Muscle of leg (tissue), 11 donors: ENCODE measurements around the gene JPH3. TPM values are rescaled to one million over a fixed set of nuclear protein-coding genes. Genes with fewer than 3 reads are reported as not detected.

Experiments used
- DNase-seq: peaks from one replicate; pipeline ENCODE4 v3.0.0; 2013
- H3K27ac ChIP-seq: one replicate; pipeline ENCODE4 v1.5.1; 2013; ENCODE audit warnings: mild to moderate bottlenecking, low read length, control low read depth
- H3K27me3 ChIP-seq: one replicate; pipeline ENCODE4 v1.6.1; 2013; ENCODE audit warnings: low read length; ENCODE audit not compliant: control insufficient read depth, insufficient read depth
- H3K36me3 ChIP-seq: one replicate; pipeline ENCODE4 v1.6.1; 2013; ENCODE audit warnings: low read length; ENCODE audit not compliant: control insufficient read depth, insufficient read depth
- H3K4me1 ChIP-seq: one replicate; pipeline ENCODE4 v1.6.1; 2013; ENCODE audit warnings: low read length; ENCODE audit not compliant: control insufficient read depth, insufficient read depth
- H3K4me3 ChIP-seq: one replicate; pipeline ENCODE4 v1.5.1; 2013; ENCODE audit warnings: low read length, control low read depth
- H3K9me3 ChIP-seq: replicated peaks from 2 replicates; pipeline ENCODE4 v1.6.1; 2013; ENCODE audit warnings: low read depth, low read length; ENCODE audit not compliant: control insufficient read depth
- WGBS: methylation state at CpG from one replicate; pipeline ENCODE4 v1.1.5; 2013; ENCODE audit warnings: missing lambda C conversion rate; ENCODE audit not compliant: insufficient coverage; 5-methylcytosine and 5-hydroxymethylcytosine counted together
- polyA plus RNA-seq, 8 donors: library from polyadenylated mRNA; unstranded; fragments of 120-200 nt; gene quantifications; one replicate each; pipeline versions ENCODE4 v1.2.1 to v1.2.3, GENCODE V29; 2013; ENCODE audit warnings: inconsistent platforms in 1 of 8, low replicate concordance in 1 of 8; ENCODE audit not compliant: insufficient read length in 8 of 8, insufficient read depth in 1 of 8
- total RNA-seq: library from RNA; stranded (reverse); fragments of 120-200 nt; gene quantifications from one replicate; pipeline ENCODE4 v1.2.4, GENCODE V29; 2013

Gene JPH3
- total and polyA plus RNA-seq, 9 donors: 0.15 to 1.4 (median 0.33) TPM

DNA sequence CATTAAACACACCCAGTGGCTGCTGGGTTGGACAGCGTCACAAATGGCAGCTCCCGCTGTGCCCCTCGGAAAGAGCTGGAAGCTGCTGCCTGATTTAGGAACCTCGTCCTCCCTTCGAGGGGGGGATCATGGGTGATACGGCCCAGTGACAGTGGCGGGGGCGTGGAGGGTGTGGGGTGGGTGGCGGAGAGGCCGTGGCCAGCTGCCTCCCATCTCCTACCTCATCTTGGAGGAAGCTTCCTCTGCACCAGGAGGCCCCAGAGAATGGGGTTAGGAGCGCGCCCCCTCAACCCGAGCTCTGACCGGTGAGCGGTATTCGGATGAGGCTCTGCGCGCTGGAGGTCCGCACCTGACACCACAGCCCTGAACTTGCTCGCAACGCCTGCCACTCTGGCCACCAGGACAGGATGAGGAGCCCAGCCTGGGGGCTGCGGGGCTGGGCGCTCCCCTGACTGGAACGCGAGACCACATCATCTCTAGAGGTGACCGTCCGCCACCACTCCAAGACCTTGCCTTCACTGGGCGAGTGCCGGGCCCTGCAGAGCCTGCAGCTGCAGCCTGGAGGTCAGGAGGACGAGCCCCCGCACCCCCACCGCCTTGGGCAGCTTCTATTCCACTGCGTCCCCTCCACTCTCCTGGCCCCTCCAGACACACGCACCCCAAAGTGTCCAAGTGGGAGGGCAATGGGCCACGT, 82.5 kb downstream of the JPH3 start:
- no peak overlapping the region for H3K4me3 ChIP-seq
- H3K36me3 ChIP-seq: no peaks in the 10 kb centered on the region
- H3K27ac ChIP-seq: no peak overlapping the region
- no peaks in the 10 kb centered on the region for H3K9me3 ChIP-seq
- WGBS: 93% methylated on average over 27 of the region's 35 CpGs
- H3K27me3 ChIP-seq: peaks cover 39% of the 10 kb centered on the region
- H3K4me1 ChIP-seq: peaks cover 29% of the 10 kb centered on the region
- DNase-seq: no peak

- DNase-seq: no peak
- no peak overlapping the region for H3K27ac ChIP-seq
- WGBS: 71% methylated on average over 15 of the region's 19 CpGs
- peaks cover 29% of the 10 kb centered on the region for H3K4me1 ChIP-seq
- no peaks in the 10 kb centered on the region for H3K9me3 ChIP-seq
- H3K36me3 ChIP-seq: no peaks in the 10 kb centered on the region
- no peak overlapping the region for H3K4me3 ChIP-seq
- peaks cover 40% of the 10 kb centered on the region for H3K27me3 ChIP-seq
These were observed 83.1 kb downstream of the JPH3 start for GRCh38 chr16:87685405-87685755.

DNA sequence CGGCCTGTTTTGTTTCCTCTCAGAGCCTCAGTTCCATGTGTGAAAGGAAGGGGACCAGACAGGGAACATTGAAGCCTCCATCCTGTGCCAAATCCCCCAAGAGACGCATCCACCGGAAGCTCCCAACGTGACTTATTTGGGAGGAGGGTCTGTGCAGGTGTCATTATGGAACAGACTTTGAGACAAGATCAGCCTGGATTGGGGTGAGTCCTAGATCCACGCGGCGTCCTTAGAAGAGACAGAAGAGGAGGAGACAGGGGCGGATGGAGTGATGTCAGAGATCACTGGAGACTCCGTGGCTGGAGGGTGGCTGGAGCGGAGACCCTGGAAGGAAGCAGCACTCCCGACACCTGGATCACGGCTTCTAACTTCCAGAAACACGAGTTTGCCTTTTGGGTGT, 83.5 kb downstream of the JPH3 start:
- no peak for DNase-seq
- H3K4me1 ChIP-seq: peaks cover 29% of the 10 kb centered on the region
- WGBS: 55% methylated on average over 11 of the region's 13 CpGs
- no peaks in the 10 kb centered on the region for H3K36me3 ChIP-seq
- H3K9me3 ChIP-seq: no peaks in the 10 kb centered on the region
- H3K27ac ChIP-seq: no peak overlapping the region
- H3K27me3 ChIP-seq: peaks cover 44% of the 10 kb centered on the region
- no peak overlapping the region for H3K4me3 ChIP-seq

DNA sequence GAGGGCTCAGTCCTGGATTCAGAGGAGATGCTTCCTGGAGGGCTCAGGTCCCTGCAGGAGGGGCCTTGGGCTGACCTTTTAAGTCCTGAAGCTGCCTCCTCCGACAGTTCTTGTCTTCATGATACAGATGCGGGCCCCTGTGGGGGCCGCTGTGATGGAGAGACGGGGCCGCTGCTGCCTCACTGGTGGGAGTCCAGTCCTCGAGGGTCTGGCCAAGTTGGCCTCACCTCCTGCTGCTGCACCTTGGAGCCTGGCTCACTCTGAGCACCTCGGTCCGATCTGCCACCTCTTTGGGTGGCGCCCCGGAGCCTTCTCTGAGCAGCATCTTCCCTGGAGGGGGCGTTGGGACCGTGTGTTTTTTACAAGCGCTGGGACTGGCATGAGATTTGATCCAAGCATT, 84.4 kb downstream of the JPH3 start:
- Histone ChIP-seq H3K4me3 (no peak overlapping the region), H3K27me3 (peaks cover 48% of the 10 kb centered on the region), H3K27ac (no peak overlapping the region), H3K4me1 (peaks cover 30% of the 10 kb centered on the region), H3K36me3 (no peaks in the 10 kb centered on the region), H3K9me3 (no peaks in the 10 kb centered on the region)
- no peak for DNase-seq
- WGBS: 50% methylated on average over 12 of the region's 13 CpGs

DNA sequence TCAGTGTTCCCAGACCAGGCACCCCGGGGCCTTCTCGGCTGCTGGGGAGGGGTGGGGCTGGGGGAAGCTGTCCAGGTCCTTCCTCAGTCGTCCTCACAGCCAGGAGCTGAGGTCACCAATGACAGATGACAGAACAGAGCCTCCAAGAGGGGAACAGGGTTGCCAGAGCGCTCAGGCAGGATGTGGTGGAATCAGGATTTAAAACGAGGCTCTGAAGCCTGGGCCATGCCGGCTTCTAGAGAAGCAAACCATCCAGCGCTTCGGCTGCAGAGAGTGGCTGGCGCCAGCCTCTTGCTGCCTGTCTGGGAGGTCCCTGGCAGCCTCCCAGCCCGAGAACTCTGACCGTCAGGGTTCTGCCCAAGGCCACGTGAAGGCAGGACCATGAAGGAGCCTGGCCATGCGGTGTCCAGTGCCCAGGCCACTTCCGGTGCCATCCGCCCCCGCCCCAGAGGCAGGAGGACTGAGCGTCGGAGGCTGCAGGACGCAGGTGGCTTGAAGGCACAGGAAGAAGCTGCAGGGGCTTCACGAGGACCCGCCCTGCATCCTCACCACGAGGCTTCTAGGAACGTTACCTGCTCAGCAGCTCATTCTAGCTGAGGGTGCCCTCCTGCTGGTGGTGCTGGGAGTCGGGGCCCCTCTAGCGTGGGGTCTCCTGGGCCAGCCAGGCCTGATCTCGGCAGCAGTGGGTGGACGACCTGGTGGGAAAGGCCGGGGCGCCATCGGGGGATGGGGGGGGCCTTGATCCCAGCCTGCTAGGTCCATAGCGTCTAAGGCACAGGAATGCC, 85.0 kb downstream of the JPH3 start:
- Histone ChIP-seq H3K4me3 (no peak overlapping the region), H3K27ac (no peak overlapping the region), H3K9me3 (no peaks in the 10 kb centered on the region), H3K36me3 (no peaks in the 10 kb centered on the region), H3K27me3 (peaks cover 48% of the 10 kb centered on the region), H3K4me1 (peaks cover 27% of the 10 kb centered on the region)
- 64% methylated on average over 27 of the region's 31 CpGs for WGBS
- peak; percentile 80 for DNase-seq

GRCh38 chr16:87687998-87688529, 85.8 kb downstream of the JPH3 start:
- Histone ChIP-seq H3K9me3 (no peaks in the 10 kb centered on the region), H3K4me1 (peaks cover 23% of the 10 kb centered on the region), H3K36me3 (no peaks in the 10 kb centered on the region), H3K4me3 (no peak overlapping the region), H3K27me3 (peaks cover 41% of the 10 kb centered on the region), H3K27ac (no peak overlapping the region)
- no peak for DNase-seq
- WGBS: 89% methylated on average over 12 of the region's 14 CpGs

DNA sequence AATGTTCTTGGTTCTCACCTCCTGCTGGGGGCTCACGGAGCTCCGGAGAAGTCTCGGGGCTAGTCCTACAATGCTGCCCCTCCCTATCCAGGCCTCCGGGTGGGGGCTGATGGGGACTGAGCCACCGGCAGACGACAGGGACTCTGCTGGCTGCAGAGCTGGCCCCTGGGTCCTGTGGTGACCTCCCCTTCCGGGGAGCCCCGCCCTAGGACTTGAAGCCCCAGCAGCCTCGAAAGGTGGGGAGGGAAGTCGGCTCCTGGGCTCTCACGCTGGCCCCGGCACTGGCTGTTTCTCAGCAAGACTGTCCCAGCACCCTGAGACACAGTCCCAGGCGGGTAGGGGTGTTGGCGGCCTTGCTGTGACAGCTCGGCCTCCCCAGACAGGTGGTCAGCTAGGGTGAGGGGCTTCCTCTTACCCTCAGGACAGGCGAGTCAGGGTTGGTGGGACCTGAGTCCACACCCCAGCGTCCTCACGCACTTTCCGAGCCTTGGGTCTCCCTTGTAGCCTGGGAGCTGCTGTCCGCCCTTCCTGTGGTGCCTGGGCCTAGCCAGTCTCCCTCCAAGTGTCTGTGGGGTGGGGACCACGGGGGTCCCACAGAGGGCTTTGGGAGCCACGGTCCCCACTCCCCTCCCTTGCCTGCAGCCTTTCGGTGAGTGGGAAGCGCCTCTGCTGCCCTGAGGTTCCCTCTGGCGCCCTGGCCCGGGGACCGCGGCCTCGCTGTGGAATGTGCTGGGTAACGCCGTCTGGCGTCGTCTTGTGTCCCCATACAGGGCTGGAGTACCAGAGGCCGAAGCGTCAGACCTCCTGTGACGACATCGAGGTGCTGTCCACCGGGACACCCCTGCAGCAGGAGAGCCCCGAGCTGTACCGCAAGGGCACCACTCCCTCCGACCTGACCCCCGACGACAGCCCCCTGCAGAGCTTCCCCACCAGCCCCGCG, 86.8 kb downstream of the JPH3 start:
- 83% methylated on average over 32 of the region's 45 CpGs for WGBS
- Histone ChIP-seq H3K27ac (no peak overlapping the region), H3K36me3 (no peaks in the 10 kb centered on the region), H3K27me3 (peaks cover 39% of the 10 kb centered on the region), H3K4me3 (no peak overlapping the region), H3K4me1 (peaks cover 23% of the 10 kb centered on the region), H3K9me3 (no peaks in the 10 kb centered on the region)
- no peak for DNase-seq

- Histone ChIP-seq H3K27me3 (peaks cover 37% of the 10 kb centered on the region), H3K4me1 (peaks cover 29% of the 10 kb centered on the region), H3K4me3 (no peak overlapping the region), H3K27ac (no peak overlapping the region), H3K9me3 (no peaks in the 10 kb centered on the region), H3K36me3 (peaks cover 3% of the 10 kb centered on the region)
- 90% methylated on average over 45 of the region's 46 CpGs for WGBS
- no peak for DNase-seq
These were observed 87.7 kb downstream of the JPH3 start for GRCh38 chr16:87689956-87690465.

DNA sequence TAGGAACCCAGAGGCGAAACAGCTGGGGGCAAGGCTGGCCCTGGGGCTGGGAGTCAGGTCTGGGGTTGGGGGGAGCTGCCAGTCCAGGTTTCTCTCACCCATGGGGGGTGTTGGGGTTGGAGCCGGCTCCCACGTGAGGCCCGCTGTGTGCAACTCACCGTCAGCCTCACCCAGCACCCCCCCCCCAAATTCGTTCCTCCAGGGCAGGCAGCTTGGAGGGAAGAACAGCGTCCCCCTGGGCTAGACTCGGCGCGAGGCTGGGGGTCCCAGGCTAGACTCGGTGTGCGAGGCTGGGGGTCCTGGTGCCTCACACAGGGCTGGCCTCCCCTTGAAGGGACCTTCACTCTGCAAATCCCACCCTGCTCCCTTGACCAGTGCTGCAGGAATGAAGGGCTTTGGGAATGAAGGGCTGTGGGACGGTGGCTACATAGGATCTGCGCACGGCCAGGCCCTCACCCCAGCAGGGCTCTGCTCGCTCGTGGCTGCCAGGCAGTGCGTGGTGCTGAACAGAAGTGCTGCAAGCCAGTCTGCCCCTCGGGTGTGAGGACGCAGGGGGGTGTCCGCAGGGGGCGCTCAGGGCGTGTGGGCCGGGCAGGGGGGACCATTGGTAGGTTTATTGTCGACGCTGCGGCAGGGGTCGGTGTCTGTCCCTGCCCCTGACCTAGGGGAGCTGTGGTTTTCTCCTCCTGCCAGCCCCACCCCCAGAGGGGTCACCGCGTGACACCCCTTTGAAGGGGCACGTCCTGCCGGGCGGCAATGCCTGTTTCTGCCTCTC, 88.8 kb downstream of the JPH3 start:
- DNase-seq: no peak
- Histone ChIP-seq H3K27me3 (peaks cover 29% of the 10 kb centered on the region), H3K9me3 (no peaks in the 10 kb centered on the region), H3K36me3 (peaks cover 12% of the 10 kb centered on the region), H3K4me3 (no peak overlapping the region), H3K27ac (no peak overlapping the region), H3K4me1 (peaks cover 24% of the 10 kb centered on the region)
- WGBS: 68% methylated on average over 32 of the region's 33 CpGs
